Liver (tissue), 9 donors: ENCODE results near the gene ELN. TPM values are rescaled to one million over a fixed set of nuclear protein-coding genes. Genes with fewer than 3 reads are reported as not detected.

Experiments
- DNase-seq: peaks from one replicate; pipeline ENCODE4 v3.0.0-alpha.2; 2017; ENCODE audit warnings: low spot score
- H3K27ac ChIP-seq, 2 donors: one replicate each; pipeline ENCODE4 v1.7.0; 2013; ENCODE audit warnings: inconsistent platforms in 2 of 2, low read length in 2 of 2, control low read depth in 1 of 2, low read depth in 1 of 2, mild to moderate bottlenecking in 1 of 2
- H3K27me3 ChIP-seq, 4 donors: one replicate each; pipeline versions ENCODE4 v1.6.1 to v1.7.0; 2013; ENCODE audit warnings: low read length in 3 of 4, inconsistent platforms in 1 of 4, mild to moderate bottlenecking in 1 of 4, moderate library complexity in 1 of 4; ENCODE audit not compliant: control insufficient read depth in 4 of 4, insufficient read depth in 4 of 4
- H3K36me3 ChIP-seq, 4 donors: one replicate each; pipeline versions ENCODE4 v1.6.1 to v1.7.0; 2013; ENCODE audit warnings: low read length in 3 of 4, mild to moderate bottlenecking in 3 of 4, low read depth in 1 of 4, moderate library complexity in 1 of 4; ENCODE audit not compliant: control insufficient read depth in 4 of 4, insufficient read depth in 3 of 4
- H3K4me1 ChIP-seq, 4 donors: one replicate each; pipeline versions ENCODE4 v1.6.1 to v1.7.0; 2013; ENCODE audit warnings: low read length in 3 of 4, mild to moderate bottlenecking in 3 of 4, moderate library complexity in 1 of 4; ENCODE audit not compliant: control insufficient read depth in 4 of 4, insufficient read depth in 4 of 4
- H3K4me3 ChIP-seq, 3 donors: one replicate each; pipeline versions ENCODE4 v1.6.1 to v1.7.0; 2013; ENCODE audit warnings: low read length in 3 of 3, control low read depth in 1 of 3, low read depth in 1 of 3, mild to moderate bottlenecking in 1 of 3
- H3K9ac ChIP-seq, 2 donors: one replicate each; pipeline ENCODE4 v1.7.0; 2013; ENCODE audit warnings: low read length in 2 of 2, mild to moderate bottlenecking in 2 of 2, moderate library complexity in 2 of 2, control low read depth in 1 of 2, low read depth in 1 of 2
- H3K9me3 ChIP-seq, 4 donors: one replicate each; pipeline versions ENCODE4 v1.6.1 to v1.7.0; 2013; ENCODE audit warnings: low read length in 3 of 4; ENCODE audit not compliant: control insufficient read depth in 4 of 4
- ATF3 ChIP-seq: IDR thresholded peaks from 2 replicates; pipeline ENCODE4 v1.6.1; 2016; ENCODE audit warnings: antibody characterized with exemption
- CTCF ChIP-seq: fragments of 150-350 bp; IDR thresholded peaks from 2 replicates; pipeline ENCODE4 v1.5.1; 2017; ENCODE audit warnings: improper control_type of control experiment, low read depth, low read length; ENCODE audit not compliant: missing input control
- EGR1 ChIP-seq, 2 donors: IDR thresholded peaks; 2 replicates each; pipeline ENCODE4 v1.6.1; 2016 to 2018; ENCODE audit warnings: antibody characterized with exemption in 2 of 2, low read depth in 2 of 2
- FOXA2 ChIP-seq: IDR thresholded peaks from 2 replicates; pipeline ENCODE4 v1.6.1; 2016; ENCODE audit warnings: antibody characterized with exemption
- GABPA ChIP-seq, 2 donors: IDR thresholded peaks in 1 of 2; conservative IDR thresholded peaks in 1 of 2; 2 replicates each; pipeline ENCODE4 v1.6.1; 2016; ENCODE audit warnings: antibody characterized with exemption in 2 of 2, mild to moderate bottlenecking in 1 of 2, moderate library complexity in 1 of 2
- HNF4A ChIP-seq, 2 donors: conservative IDR thresholded peaks; 2 replicates each; pipeline ENCODE4 v1.6.1; 2016; ENCODE audit warnings: antibody characterized with exemption in 2 of 2, mild to moderate bottlenecking in 2 of 2
- HNF4G ChIP-seq: IDR thresholded peaks from 2 replicates; pipeline ENCODE4 v1.6.1; 2016; ENCODE audit warnings: antibody characterized with exemption
- JUND ChIP-seq, 2 donors: IDR thresholded peaks; 2 replicates each; pipeline ENCODE4 v1.6.1; 2016; ENCODE audit warnings: antibody characterized with exemption in 2 of 2
- MAX ChIP-seq: IDR thresholded peaks from 2 replicates; pipeline ENCODE4 v1.6.1; 2016; ENCODE audit warnings: antibody characterized with exemption
- NR2F2 ChIP-seq: IDR thresholded peaks from 2 replicates; pipeline ENCODE4 v1.6.1; 2016; ENCODE audit warnings: antibody characterized with exemption
- RAD21 ChIP-seq, 2 donors: IDR thresholded peaks; 2 replicates each; pipeline ENCODE4 v1.6.1; 2016; ENCODE audit warnings: antibody characterized with exemption in 2 of 2, mild to moderate bottlenecking in 2 of 2
- REST ChIP-seq: IDR thresholded peaks from 2 replicates; pipeline ENCODE4 v1.6.1; 2016; ENCODE audit warnings: antibody characterized with exemption, mild to moderate bottlenecking
- SP1 ChIP-seq: IDR thresholded peaks from 2 replicates; pipeline ENCODE4 v1.6.1; 2018; ENCODE audit warnings: antibody characterized with exemption, mild to moderate bottlenecking
- TAF1 ChIP-seq: conservative IDR thresholded peaks from 2 replicates; pipeline ENCODE4 v1.6.1; 2016; ENCODE audit warnings: antibody characterized with exemption, mild to moderate bottlenecking
- YY1 ChIP-seq: IDR thresholded peaks from 2 replicates; pipeline ENCODE4 v1.6.1; 2016; ENCODE audit warnings: antibody characterized with exemption, mild to moderate bottlenecking
- ZBTB33 ChIP-seq: IDR thresholded peaks from 2 replicates; pipeline ENCODE4 v1.6.1; 2016; ENCODE audit warnings: antibody characterized with exemption
- WGBS: extraction: QIAGEN DNeasy Blood & Tissue Kit; methylation state at CpG from one replicate; pipeline ENCODE4 v1.1.7; 2013; 5-methylcytosine and 5-hydroxymethylcytosine counted together
- polyA plus RNA-seq, 2 donors: library from polyadenylated mRNA; stranded (reverse) in 1 of 2; unstranded in 1 of 2; fragments of 200-250 nt in 1 of 2; fragments of >200 nt in 1 of 2; fragmentation: Nextera tagmentation in 1 of 2; extraction: Ambion mirVana in 1 of 2; gene quantifications; one replicate each; pipeline versions ENCODE4 v1.2.1 to v1.2.3, GENCODE V29; 2013 to 2015
- total RNA-seq, 2 donors: library from RNA; depleted of rRNA; stranded (reverse); fragments of >200 nt; gene quantifications; one replicate each; pipeline ENCODE4 v1.2.3, GENCODE V29; 2014
- donor health status: healthy.
- donor health status: healthy.
- donor health status: healthy.
- donor health status: healthy.
- donor health status: healthy.

The ELN gene
- total and polyA plus RNA-seq, 4 donors: 2.7 to 16.3 (median 9.7) TPM

- H3K9ac ChIP-seq: no peak overlapping the region
- H3K4me1 ChIP-seq: peaks cover 0 to 6% (median 5%) of the 10 kb centered on the region in 4 donors
- peaks cover 0 to 2% (median 0%) of the 10 kb centered on the region in 4 donors for H3K36me3 ChIP-seq
- peak overlapping the region; percentile 9 to 67 for H3K27ac ChIP-seq
- H3K27me3 ChIP-seq: no peaks in the 10 kb centered on the region
- WGBS: 74% methylated on average over 12 of the region's 12 CpGs
- no peaks in the 10 kb centered on the region for H3K9me3 ChIP-seq
- no peak for DNase-seq
- H3K4me3 ChIP-seq: no peak overlapping the region
- TF ChIP-seq EGR1 (IDR thresholded peaks at IDR 0.05; ENCODE audit: low read depth in 2 of 2) (no peak), TAF1 (no peak), ATF3 (no peak), ZBTB33 (no peak), HNF4G (no peak), GABPA (IDR thresholded peaks at IDR 0.05 in 1 of 2, conservative IDR thresholded peaks at IDR 0.05 in 1 of 2) (no peak), YY1 (no peak), SP1 (no peak), RAD21 (IDR thresholded peaks at IDR 0.05) (no peak), MAX (no peak), JUND (IDR thresholded peaks at IDR 0.05) (no peak), NR2F2 (no peak), REST (no peak), FOXA2 (no peak), HNF4A (conservative IDR thresholded peaks at IDR 0.05) (no peak)
Observed at GRCh38 chr7:74092964-74093471, 65.0 kb downstream of the ELN start.

GRCh38 chr7:74093671-74094223, 65.8 kb downstream of the ELN start:
- no peak for DNase-seq
- H3K27ac ChIP-seq: peak overlapping the region; percentile 38 to 67
- peaks cover 0 to 2% (median 0%) of the 10 kb centered on the region in 4 donors for H3K36me3 ChIP-seq
- H3K4me3 ChIP-seq: peak overlapping the region in 1 of 3 donors; percentile 12
- no peaks in the 10 kb centered on the region for H3K9me3 ChIP-seq
- TF ChIP-seq CTCF (no peak), MAX (no peak), ATF3 (no peak), ZBTB33 (no peak), FOXA2 (no peak), GABPA (IDR thresholded peaks at IDR 0.05 in 1 of 2, conservative IDR thresholded peaks at IDR 0.05 in 1 of 2) (no peak)
- H3K4me1 ChIP-seq: peaks cover 0 to 6% (median 5%) of the 10 kb centered on the region in 4 donors
- H3K9ac ChIP-seq: no peak overlapping the region
- WGBS: 69% methylated on average over 15 of the region's 15 CpGs
- H3K27me3 ChIP-seq: no peaks in the 10 kb centered on the region
